ENCODE measurements around the gene CAMK2N1. TPM values are rescaled to one million over a fixed set of nuclear protein-coding genes. Genes with fewer than 3 reads are reported as not detected.
A peak's percentile ranks its signal among the peaks of the same experiment; 100 is the strongest.

CAMK2N1 gene
- total RNA-seq, 6 experiments from 2014 or later, result 40.3 to 57.8 (median 42.6) TPM

DNA sequence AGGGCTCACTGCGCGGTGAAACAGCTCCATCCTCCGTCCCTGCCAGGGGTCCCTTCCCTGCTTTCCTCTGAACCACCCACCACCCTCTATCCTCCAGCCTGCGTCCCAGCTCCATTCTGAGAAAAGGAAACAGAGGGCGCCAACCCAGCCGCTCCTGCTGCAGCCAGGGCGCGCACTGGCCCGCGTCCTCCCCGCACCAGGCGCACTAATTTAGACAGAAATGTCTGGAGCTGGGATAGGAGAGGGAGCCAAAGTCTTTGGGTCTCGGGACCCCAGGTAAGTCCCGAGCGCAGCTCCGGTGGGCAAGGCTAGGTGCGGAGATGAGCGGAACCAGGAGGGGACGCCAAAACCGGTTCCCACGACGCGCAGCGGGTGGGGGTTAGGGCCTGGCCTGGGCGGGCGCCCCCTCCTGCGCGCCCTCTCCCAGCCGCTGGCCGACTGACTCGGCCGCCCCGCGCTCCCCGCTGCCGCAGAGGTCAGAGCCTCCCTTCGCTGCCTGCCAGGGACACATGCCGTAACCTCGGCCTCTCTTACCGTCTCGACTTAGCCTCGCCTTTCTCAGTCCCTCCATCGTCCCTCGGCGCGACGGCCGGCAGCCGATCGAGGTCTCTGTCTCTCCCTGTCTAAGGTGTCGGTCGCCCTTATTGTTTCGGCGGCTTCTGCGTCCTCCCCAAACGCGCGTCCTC lies 2.0 kb downstream of the CAMK2N1 start:
- peak; percentile 62 for TF ChIP-seq CTCF (IDR thresholded peaks at IDR 0.05)
- Mint-ChIP-seq H3K36me3 (ENCODE audit: low read depth) (peaks cover 13% of the 10 kb centered on the region), H3K4me1 (ENCODE audit: low read depth) (peaks cover 43% of the 10 kb centered on the region), H3K4me3 (peak overlapping the region; percentile 97), H3K9me3 (no peaks in the 10 kb centered on the region), H3K27ac (peak overlapping the region; percentile 74), H3K27me3 (ENCODE audit: insufficient read depth) (peaks cover 7% of the 10 kb centered on the region)
- no peak for DNase-seq

- Mint-ChIP-seq H3K36me3 (ENCODE audit: low read depth) (peaks cover 13% of the 10 kb centered on the region), H3K27me3 (ENCODE audit: insufficient read depth) (peaks cover 9% of the 10 kb centered on the region), H3K4me1 (ENCODE audit: low read depth) (peaks cover 50% of the 10 kb centered on the region), H3K4me3 (peak overlapping the region; percentile 97), H3K27ac (peak overlapping the region; percentile 32; the same call in 1 of the 2 replicates), H3K9me3 (no peaks in the 10 kb centered on the region)
- no peak for TF ChIP-seq CTCF (IDR thresholded peaks at IDR 0.05)
- no peak for DNase-seq
Measured at GRCh38 chr1:20483098-20483832, 2.7 kb downstream of the CAMK2N1 start.

DNA sequence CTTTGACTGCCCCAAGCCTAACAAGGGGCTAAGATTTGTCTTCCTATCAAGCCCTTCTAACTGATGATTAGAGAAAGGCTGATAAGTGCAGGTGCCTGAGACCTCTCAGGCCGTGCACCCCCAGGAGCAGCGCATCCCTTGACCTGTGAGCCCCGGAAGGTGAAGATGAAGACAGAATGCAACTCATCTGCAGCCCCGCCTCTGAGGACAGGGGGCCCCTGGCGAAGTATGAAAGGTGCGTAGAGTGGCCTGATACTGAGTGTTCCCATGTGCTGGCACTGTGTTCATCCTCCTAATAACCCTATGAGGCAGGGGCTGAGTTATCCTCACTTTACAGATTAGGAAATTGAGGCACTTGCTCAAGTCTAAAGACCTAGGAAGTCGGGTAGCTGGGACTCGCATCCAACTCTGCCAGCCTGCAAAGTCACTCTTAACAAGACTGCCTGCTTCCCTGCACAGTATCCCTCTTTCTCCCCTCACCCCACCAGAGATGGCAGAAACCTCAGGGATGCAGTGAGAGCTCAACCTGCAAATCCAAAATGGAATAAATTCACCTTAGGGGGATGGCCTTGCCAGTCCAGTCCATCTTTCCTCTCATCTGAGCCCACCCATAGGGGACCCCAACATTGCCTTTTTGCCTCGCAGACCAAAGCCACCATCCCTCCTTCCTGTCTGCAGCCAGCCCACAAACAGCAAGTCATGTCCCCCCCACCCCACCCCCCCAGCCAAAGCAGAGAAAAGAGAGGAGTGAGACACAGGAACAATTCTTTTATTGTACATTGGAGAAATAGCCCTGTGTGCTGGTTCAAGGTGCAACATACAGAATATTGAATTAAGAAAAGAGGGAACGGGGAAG lies 4.1 kb downstream of the CAMK2N1 start:
- Mint-ChIP-seq H3K27me3 (ENCODE audit: insufficient read depth) (peaks cover 9% of the 10 kb centered on the region), H3K27ac (peak overlapping the region; percentile 45), H3K36me3 (ENCODE audit: low read depth) (peaks cover 13% of the 10 kb centered on the region), H3K9me3 (no peaks in the 10 kb centered on the region), H3K4me3 (peak overlapping the region; percentile 78; the same call in 1 of the 2 replicates), H3K4me1 (ENCODE audit: low read depth) (peaks cover 58% of the 10 kb centered on the region)
- TF ChIP-seq CTCF (IDR thresholded peaks at IDR 0.05), result no peak
- DNase-seq, result no peak

GRCh38 chr1:20480951-20481617 lies 4.9 kb downstream of the CAMK2N1 start:
- peaks cover 63% of the 10 kb centered on the region for H3K4me1 Mint-ChIP-seq (ENCODE audit: low read depth)
- no peak overlapping the region for H3K4me3 Mint-ChIP-seq
- peaks cover 10% of the 10 kb centered on the region for H3K27me3 Mint-ChIP-seq (ENCODE audit: insufficient read depth)
- H3K36me3 Mint-ChIP-seq (ENCODE audit: low read depth), result peaks cover 13% of the 10 kb centered on the region
- H3K9me3 Mint-ChIP-seq, result no peaks in the 10 kb centered on the region
- H3K27ac Mint-ChIP-seq, result peak overlapping the region; percentile 45; the same call in 1 of the 2 replicates
- TF ChIP-seq CTCF (IDR thresholded peaks at IDR 0.05), result no peak
- DNase-seq, result no peak
